ENCODE results near the gene NOCT.
"Not testable (repeated sequence)": the region's sequence is repeated elsewhere in the genome, so short reads cannot be mapped to it uniquely, and the experiment has no call there.

Gene NOCT

DNA sequence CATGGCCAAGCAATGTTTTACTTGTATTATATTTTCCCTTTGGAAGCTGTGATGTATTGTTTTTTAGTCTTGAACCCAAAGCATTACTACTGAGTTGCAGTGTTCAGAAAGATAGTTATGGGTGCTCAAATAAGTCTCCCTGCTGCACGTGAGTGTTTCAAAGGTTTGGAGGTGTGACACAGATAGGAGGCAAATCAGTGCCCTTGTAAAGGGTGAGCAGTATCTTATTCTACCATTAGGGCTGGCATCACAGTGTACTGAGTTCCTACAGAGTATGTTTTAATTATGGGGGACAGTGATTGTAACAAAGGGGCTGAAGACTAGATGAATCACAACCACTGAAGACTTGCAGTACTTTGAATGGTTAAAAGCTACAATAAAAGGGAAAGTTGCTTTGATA, 38.3 kb downstream of the NOCT start:
- DNase-seq, result no peak

DNA sequence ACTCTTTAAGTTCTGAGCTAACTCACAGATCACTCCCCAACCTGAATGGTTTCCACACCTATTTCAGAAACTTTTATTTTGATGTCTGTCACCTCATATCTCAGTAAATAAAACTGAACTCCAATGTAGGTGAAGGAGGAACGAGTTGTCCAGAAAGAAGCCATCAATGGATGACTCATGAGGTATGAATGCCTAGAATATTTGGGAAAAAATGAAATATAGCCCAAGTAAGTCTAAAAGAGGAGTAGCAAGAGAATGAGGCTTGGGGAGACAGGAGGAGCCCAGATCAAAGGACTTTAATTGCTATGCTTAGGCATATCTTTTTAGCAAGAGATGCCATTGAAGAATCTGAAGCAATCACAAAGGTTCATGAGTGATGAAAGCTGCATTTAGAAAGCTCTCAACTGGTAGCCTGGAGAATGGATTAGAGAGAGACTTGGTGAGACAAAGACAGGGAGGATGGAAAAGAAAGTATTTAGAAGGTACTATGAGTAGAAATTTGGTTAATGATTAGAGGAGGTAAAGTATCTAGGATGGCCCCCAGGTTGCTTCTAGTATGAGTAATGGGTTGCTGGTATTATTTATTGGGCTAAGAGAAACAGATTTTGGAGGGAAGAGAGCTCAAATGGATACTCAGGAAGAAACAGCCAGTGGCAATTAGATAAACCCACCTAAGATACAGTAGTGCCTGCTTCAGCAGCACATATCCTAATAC, 39.4 kb downstream of the NOCT start:
- no peak for DNase-seq

DNA sequence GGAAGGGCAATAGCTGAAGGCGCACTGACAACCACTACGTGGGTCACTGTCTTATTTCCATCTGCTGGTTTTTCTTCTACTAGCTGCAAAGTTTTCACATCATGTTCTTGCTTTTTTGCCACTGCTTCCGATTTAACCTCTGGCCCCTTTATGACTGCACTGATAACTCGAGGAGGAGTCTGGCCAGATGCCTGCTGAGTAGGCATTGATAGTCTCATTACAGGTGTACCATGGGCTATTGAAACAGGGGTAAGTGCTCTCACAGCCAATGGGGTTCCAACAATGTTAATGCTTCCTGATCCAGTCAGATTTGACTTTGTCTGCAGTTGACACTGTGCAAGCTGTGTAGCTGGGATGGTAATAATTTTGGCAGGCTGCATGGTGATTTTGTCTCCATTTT, 43.4 kb downstream of the NOCT start:
- DNase-seq, result not testable (repeated sequence)

DNA sequence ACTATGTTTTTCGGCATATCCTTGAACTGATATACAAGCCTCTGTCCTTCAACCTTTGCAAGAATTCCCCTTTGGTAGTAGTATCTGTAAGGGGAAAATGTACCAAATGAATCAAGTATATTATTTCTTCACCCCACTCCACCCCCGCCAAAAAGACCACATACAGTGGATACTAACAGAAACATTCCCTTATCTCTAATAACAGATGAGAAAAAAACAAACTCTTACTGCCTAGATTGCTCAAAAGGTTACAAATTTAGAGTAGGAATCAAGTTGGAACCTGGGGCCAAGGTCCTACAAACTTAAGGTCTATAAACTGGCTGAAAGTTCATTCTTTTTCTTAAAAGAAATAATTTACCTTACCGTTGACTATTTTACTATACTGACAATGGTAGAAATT, 45.0 kb downstream of the NOCT start:
- DNase-seq, result no peak

DNA sequence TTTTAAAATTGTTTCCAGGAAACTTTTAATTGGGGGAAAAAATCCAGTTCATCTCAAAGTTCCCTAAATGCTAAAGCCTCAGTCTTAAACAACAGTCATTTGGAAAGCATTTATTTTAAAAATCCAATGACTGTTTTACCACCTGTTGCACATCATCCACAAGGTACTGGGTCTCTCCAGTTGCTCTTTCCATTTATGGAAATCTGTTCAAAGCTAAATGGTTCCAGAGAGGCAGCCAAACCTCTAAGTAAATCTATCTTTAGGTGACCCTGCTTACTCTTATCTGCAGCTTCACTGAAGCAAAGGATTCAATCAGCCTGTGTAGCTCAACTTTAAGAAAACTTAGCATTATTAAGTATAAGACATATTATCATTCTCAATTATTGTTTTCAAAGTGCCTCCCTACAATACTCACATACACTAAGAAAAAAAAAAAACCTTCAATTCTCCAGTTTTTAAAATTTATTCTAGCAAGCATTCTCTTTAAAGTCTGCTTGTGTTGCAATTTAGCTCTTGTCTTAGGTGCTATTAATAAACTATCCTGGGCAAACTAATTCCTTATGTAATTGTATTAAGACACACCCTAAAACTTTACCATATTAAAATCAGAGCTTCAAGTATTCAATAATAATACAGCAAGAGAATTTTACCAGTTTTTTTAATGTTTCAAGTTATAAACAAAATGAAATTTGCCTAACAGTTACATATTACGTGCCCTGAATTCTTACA, 60.6 kb downstream of the NOCT start:
- no peak for DNase-seq

DNA sequence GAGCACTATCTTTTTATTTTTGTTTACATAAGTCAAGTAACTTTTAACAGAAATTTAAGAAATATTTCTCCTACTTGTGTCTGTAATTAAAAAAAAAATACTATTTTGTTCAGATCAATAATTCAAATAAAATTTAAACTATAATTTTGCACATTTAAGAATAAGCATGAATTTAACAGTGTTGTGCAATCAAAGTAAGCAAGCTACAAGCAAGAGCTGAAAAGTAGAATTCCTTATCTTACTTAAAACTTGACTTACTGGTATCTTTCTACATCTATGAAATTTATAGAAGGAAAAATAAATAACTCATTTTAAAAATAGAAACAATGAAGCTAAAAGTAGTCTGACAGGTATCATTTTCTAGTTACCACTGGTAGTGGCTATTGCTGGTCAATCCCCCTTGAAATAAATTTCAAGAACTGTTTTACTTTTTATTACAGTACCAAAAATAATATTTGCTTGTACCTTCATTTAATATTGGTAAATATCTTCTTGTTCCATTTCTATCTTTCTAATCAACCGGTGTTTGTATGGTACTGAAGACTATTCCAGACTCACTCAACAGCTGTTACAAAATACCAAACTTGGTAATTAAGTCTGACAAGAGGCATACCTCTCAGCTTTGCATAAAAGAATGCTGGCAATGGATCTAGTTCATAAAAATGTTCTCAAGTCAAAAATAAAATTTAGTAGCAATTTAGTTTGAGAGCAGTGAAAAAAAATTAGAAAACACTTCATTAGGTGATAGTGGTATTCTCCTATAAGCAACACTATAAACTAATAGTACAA, 62.2 kb downstream of the NOCT start:
- DNase-seq, result peak; percentile 8

DNA sequence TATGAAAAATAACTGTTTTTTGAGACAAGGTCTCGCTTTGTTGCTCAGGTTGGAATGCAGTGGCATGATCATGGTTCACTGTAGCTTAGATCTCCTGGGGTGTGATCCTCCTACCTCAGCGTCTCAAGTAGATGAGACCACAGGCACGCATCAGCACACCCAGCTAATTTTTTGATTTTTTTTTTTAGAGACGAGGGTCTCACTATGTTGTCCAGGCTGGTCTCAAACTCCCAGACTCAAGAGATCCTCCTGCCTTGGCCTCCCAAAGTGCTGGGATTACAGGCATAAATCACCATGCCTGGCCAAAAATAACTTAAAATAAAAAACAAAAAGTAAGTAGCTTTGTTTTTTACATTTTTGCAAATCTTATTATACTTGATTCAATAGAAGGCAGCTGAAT, 63.3 kb downstream of the NOCT start:
- no peak for DNase-seq

DNA sequence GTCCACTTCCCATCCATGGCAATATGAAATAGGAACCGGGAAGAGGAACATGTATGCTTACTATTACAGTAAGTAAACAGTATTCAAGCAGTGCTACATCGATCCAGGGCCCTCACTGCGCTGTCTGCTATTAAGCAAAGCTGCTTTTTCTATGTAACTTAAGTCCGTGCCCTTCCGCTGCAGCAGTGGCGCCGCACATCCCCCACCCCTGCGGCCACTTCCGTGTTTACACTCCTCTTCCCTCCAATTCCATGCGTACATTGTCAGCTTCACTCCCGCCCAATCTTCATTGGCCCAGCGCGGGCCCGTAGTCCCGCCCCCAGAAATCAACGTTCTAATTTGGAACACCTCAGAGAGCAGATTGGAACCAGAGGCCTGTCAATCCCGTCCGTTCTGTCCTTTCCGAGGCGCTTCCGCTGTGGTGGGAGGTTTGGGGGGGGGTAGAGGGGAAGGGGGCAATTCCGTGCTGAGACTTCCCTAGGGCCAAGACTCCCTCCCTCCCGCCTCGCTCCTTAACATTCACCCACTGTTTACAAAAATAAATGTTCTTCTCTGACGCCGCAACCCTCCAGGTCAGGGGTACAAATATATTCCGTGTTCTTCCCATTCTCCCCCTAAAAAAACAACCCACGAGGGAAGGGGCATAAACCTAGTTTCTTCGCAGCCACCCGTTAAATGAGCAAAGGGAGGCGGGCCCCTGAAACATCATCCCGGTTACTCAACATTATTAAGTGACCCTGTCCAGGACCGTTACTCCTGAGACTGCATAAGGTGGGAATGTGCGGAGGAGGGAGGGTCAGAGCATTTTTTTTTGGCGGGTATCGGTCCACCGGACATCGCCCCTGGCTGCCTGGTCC, 67.4 kb downstream of the NOCT start:
- DNase-seq, result peak; percentile 98

DNA sequence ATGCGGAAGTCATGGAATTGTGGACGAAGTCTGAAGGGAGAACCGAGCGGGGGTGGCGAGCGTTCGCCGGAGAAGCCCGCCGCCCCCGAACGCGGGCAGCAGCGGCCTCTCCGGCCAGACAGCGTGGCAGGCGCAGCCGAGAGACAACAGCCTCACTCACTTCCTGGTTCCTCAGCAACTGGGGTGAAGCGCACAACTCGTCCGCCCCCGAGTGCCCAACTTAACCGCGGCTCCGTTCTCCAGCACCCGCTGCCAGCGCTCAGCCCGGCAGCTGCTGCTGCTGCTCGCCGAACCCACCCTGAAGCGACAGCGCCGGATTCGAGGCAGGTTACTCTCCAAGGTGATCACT, 68.0 kb downstream of the NOCT start:
- DNase-seq, result no peak

DNA sequence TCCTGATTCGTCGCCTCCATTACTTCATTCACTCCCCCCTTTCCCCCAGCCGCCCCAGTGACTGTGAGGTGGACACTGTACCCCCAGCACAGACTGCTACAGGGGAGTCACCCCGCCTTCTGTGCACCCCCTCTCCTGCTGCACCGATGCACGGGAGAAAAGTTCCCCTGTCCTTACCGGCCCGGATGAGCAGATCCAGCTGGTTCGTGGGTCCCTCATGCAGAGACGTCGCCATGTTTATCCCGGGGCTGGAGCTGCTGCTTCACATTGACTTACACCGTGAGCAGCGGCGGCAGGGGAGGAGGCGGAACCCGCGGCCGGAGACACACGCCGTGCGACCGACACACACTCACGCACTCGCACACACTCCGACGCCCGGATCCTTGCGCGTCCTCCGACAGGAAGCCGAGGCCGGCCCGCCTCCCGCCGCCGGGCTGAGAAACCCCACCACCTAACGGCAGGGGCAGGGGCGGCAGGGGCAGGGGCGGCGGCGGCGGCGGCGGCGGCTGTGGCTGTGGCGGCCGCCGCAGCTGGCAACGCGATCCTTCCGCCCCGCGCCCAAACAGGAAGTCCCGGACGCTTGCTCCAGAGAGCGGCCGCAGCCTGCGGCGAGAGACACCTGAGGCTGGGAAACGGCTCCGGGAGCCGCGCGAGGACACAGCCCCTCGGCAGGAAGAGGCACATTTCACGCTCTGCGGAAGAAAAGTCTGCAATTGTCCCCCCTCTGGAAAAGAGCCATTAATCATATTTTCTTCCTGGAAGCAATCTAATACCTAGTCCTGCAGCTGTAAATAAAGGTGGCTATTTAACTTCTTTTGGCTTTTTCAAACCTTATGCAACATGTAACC, 68.6 kb downstream of the NOCT start:
- peak; percentile 95 for DNase-seq

DNA sequence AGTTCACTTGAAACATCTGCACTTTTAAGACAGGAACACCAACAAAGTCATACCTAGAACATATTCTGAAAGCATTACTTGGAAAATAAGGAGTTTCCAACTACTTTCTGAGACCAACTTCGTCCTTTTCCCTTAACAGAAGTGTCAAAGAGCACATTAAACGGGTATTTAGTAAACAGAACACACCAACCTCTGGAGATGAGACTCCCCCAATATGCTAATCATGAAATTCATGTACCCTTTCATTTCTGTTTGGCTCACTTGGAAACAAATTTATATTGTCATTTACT, 69.2 kb downstream of the NOCT start:
- no peak for DNase-seq

DNA sequence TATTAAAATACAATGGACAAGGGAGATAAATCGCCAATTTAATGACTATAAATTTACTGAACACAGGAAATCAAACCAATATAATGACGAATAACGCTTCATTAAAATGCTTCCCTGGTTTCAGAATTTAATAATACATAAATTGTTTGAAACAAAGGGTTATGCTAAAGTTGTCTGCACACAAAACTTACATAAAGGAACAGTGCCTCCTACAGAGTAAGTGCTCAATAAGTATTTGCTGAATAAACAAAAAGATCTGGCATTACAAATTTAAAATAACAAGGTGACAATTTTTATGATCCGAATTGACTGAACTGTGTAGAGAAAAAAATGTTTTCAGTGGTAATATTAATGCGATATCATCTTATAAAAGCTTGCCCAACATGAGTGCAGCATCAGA, 69.6 kb downstream of the NOCT start:
- DNase-seq, result no peak

DNA sequence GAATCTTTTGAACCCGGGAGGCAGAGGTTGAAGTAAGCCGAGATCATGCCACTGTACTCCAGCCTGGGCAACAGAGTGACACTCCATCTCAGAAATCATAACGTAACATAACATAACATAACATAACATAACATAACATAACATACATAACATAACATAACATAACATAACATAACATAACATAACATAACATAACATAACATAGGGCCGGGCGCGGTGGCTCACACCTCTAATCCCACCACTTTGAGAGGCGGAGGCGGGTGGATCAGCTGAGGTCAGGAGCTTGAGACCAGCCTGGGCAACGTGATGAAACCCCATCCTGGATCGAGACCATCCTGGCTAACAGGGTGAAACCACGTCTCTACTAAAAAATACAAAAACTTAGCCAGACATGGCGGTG, 76.7 kb downstream of the NOCT start:
- DNase-seq, result no peak

Data from eye (tissue), 1 donor.